ENCODE measurements around the gene EXOC7.

DNA sequence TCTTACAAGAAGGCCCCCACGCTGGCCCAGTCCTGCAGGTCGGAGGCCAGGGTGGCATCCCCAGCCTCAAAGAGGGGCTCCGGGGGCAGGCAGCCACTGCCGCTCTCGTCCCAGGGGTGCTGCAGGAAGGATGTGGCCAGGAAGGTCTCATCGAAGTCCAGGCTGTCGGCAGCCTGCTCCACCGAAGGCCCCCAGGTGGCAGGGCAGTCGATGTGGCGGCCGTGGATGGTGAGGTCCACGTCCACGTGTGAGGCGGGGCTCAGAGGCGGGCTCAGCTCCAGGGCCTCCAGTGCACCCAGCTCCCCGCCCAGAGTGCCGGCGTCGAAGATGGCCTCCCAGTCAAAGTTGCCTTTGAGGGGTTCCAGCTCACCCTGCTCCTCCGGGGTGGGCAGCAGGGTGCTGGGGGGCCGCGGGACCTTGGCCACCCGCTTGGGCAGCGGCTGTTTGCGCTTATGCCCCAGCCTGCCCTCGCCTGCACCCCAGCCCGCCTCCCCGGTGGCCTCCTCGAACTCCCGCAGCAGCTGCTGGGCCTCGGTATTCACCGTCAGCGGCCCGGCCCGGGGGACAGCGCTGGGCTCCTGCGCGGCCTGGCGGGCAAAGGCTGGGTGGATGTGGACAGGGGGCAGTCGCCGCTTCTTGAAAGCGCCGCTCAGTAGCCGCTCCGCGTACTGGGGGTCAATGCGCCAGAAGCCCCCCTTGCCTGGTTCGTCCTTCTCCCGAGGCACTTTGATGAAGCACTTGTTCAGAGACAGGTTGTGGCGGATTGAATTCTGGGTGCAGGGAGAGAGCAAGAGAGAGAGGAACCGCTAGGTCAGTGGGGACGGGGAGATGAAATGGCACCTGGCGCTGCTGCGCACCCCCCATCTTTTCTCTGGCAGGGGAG is 34.0 kb upstream of the EXOC7 start:
- TF ChIP-seq POLR2AphosphoS5 (IDR thresholded peaks at IDR 0.05) (peak; percentile 23), SMC3 (conservative IDR thresholded peaks at IDR 0.05; ENCODE audit: poor library complexity) (no peak), RAD21 (conservative IDR thresholded peaks at IDR 0.05) (no peak), EZH2 (IDR thresholded peaks at IDR 0.05; ENCODE audit: borderline replicate concordance, insufficient read depth, low read length, poor library complexity, severe bottlenecking) (no peak), EP300 (conservative IDR thresholded peaks at IDR 0.05; ENCODE audit: poor library complexity, severe bottlenecking) (no peak), TAF1 (IDR thresholded peaks at IDR 0.05; ENCODE audit: low read depth) (peak; percentile 16)
- TF ChIP-seq, protein P1, sequence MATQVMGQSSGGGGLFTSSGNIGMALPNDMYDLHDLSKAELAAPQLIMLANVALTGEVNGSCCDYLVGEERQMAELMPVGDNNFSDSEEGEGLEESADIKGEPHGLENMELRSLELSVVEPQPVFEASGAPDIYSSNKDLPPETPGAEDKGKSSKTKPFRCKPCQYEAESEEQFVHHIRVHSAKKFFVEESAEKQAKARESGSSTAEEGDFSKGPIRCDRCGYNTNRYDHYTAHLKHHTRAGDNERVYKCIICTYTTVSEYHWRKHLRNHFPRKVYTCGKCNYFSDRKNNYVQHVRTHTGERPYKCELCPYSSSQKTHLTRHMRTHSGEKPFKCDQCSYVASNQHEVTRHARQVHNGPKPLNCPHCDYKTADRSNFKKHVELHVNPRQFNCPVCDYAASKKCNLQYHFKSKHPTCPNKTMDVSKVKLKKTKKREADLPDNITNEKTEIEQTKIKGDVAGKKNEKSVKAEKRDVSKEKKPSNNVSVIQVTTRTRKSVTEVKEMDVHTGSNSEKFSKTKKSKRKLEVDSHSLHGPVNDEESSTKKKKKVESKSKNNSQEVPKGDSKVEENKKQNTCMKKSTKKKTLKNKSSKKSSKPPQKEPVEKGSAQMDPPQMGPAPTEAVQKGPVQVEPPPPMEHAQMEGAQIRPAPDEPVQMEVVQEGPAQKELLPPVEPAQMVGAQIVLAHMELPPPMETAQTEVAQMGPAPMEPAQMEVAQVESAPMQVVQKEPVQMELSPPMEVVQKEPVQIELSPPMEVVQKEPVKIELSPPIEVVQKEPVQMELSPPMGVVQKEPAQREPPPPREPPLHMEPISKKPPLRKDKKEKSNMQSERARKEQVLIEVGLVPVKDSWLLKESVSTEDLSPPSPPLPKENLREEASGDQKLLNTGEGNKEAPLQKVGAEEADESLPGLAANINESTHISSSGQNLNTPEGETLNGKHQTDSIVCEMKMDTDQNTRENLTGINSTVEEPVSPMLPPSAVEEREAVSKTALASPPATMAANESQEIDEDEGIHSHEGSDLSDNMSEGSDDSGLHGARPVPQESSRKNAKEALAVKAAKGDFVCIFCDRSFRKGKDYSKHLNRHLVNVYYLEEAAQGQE (IDR thresholded peaks at IDR 0.05; ENCODE audit: borderline replicate concordance), result no peak
- TF ChIP-seq, protein P2, sequence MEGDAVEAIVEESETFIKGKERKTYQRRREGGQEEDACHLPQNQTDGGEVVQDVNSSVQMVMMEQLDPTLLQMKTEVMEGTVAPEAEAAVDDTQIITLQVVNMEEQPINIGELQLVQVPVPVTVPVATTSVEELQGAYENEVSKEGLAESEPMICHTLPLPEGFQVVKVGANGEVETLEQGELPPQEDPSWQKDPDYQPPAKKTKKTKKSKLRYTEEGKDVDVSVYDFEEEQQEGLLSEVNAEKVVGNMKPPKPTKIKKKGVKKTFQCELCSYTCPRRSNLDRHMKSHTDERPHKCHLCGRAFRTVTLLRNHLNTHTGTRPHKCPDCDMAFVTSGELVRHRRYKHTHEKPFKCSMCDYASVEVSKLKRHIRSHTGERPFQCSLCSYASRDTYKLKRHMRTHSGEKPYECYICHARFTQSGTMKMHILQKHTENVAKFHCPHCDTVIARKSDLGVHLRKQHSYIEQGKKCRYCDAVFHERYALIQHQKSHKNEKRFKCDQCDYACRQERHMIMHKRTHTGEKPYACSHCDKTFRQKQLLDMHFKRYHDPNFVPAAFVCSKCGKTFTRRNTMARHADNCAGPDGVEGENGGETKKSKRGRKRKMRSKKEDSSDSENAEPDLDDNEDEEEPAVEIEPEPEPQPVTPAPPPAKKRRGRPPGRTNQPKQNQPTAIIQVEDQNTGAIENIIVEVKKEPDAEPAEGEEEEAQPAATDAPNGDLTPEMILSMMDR (IDR thresholded peaks at IDR 0.05; ENCODE audit: poor library complexity, severe bottlenecking), result no peak
